ENCODE data around the gene PXK. TPM values are rescaled to one million over a fixed set of nuclear protein-coding genes. Genes with fewer than 3 reads are reported as not detected.
A peak's percentile ranks its signal among the peaks of the same experiment; 100 is the strongest.

PXK gene
- total RNA-seq, 1 donor from 2014 or later: 5.4 TPM

- no peaks in the 10 kb centered on the region for H3K9me3 Mint-ChIP-seq
- H3K27me3 Mint-ChIP-seq (ENCODE audit: low read depth): peaks cover 3% of the 10 kb centered on the region
- no peak overlapping the region for H3K4me3 Mint-ChIP-seq
- TF ChIP-seq CTCF (conservative IDR thresholded peaks at IDR 0.05): no peak
- H3K4me1 Mint-ChIP-seq: peaks cover 4% of the 10 kb centered on the region
- no peaks in the 10 kb centered on the region for H3K36me3 Mint-ChIP-seq (ENCODE audit: low read depth)
- H3K27ac Mint-ChIP-seq (ENCODE audit: unreplicated experiment): no peak overlapping the region
- DNase-seq (ENCODE audit: low read depth, low spot score): no peak
Observed at GRCh38 chr3:58351920-58352319, 19.2 kb downstream of the PXK start.

GRCh38 chr3:58352626-58353025 lies 19.9 kb downstream of the PXK start:
- no peaks in the 10 kb centered on the region for H3K36me3 Mint-ChIP-seq (ENCODE audit: low read depth)
- peaks cover 3% of the 10 kb centered on the region for H3K27me3 Mint-ChIP-seq (ENCODE audit: low read depth)
- no peak for DNase-seq (ENCODE audit: low read depth, low spot score)
- H3K4me1 Mint-ChIP-seq: peaks cover 4% of the 10 kb centered on the region
- H3K9me3 Mint-ChIP-seq: no peaks in the 10 kb centered on the region
- no peak overlapping the region for H3K4me3 Mint-ChIP-seq
- no peak for TF ChIP-seq CTCF (conservative IDR thresholded peaks at IDR 0.05)
- no peak overlapping the region for H3K27ac Mint-ChIP-seq (ENCODE audit: unreplicated experiment)

- no peak overlapping the region for H3K4me3 Mint-ChIP-seq
- H3K27me3 Mint-ChIP-seq (ENCODE audit: low read depth): peaks cover 3% of the 10 kb centered on the region
- TF ChIP-seq CTCF (conservative IDR thresholded peaks at IDR 0.05): no peak
- H3K9me3 Mint-ChIP-seq: no peaks in the 10 kb centered on the region
- peaks cover 4% of the 10 kb centered on the region for H3K4me1 Mint-ChIP-seq
- peak overlapping the region; percentile 11 for H3K27ac Mint-ChIP-seq (ENCODE audit: unreplicated experiment)
- no peaks in the 10 kb centered on the region for H3K36me3 Mint-ChIP-seq (ENCODE audit: low read depth)
- DNase-seq (ENCODE audit: low read depth, low spot score): no peak
Observed at GRCh38 chr3:58353722-58354553, 21.2 kb downstream of the PXK start.

- DNase-seq (ENCODE audit: low read depth, low spot score): no peak
- Mint-ChIP-seq H3K4me3 (no peak overlapping the region), H3K4me1 (peaks cover 4% of the 10 kb centered on the region), H3K27me3 (ENCODE audit: low read depth) (peaks cover 3% of the 10 kb centered on the region), H3K36me3 (ENCODE audit: low read depth) (no peaks in the 10 kb centered on the region), H3K27ac (ENCODE audit: unreplicated experiment) (no peak overlapping the region), H3K9me3 (no peaks in the 10 kb centered on the region)
- no peak for TF ChIP-seq CTCF (conservative IDR thresholded peaks at IDR 0.05)
Observed at GRCh38 chr3:58355179-58355578, 22.5 kb downstream of the PXK start.

- no peaks in the 10 kb centered on the region for H3K27me3 Mint-ChIP-seq (ENCODE audit: low read depth)
- H3K4me3 Mint-ChIP-seq: no peak overlapping the region
- TF ChIP-seq CTCF (conservative IDR thresholded peaks at IDR 0.05): no peak
- H3K9me3 Mint-ChIP-seq: no peaks in the 10 kb centered on the region
- no peak overlapping the region for H3K27ac Mint-ChIP-seq (ENCODE audit: unreplicated experiment)
- no peak for DNase-seq (ENCODE audit: low read depth, low spot score)
- H3K36me3 Mint-ChIP-seq (ENCODE audit: low read depth): no peaks in the 10 kb centered on the region
- peaks cover 4% of the 10 kb centered on the region for H3K4me1 Mint-ChIP-seq
Observed at GRCh38 chr3:58356054-58356453, 23.4 kb downstream of the PXK start.
